Stimulated activated CD8-positive, alpha-beta memory T cell treated with anti-CD3 and anti-CD28 coated beads, Interleukin-7, amount 100 ng/mL, for 48 hours (primary cell): Measurements from ENCODE around the gene PHLPP2.
A peak's percentile ranks its signal among the peaks of the same experiment; 100 is the strongest.
"Not testable (repeated sequence)": the region's sequence is repeated elsewhere in the genome, so short reads cannot be mapped to it uniquely, and the experiment has no call there.

Source experiments
- DNase-seq, 2 donors: peaks; one replicate each; pipeline ENCODE4 v3.0.0-alpha.2; 2020; ENCODE audit warnings: low read depth in 1 of 2; ENCODE audit errors: extremely low read depth in 1 of 2

PHLPP2 gene

GRCh38 chr16:71625113-71625850 lies 99.2 kb downstream of the PHLPP2 start:
- DNase-seq = no peak

- DNase-seq = no peak
Observed at GRCh38 chr16:71623597-71623996, 100.9 kb downstream of the PHLPP2 start.

GRCh38 chr16:71622088-71622487 lies 102.4 kb downstream of the PHLPP2 start:
- no peak for DNase-seq

GRCh38 chr16:71618429-71618828 lies 106.1 kb downstream of the PHLPP2 start:
- no peak for DNase-seq

GRCh38 chr16:71614956-71615355 lies 109.5 kb downstream of the PHLPP2 start:
- DNase-seq = not testable (repeated sequence)

- peak; percentile 46 to 69 for DNase-seq
Observed at GRCh38 chr16:71610936-71611871, 113.3 kb downstream of the PHLPP2 start.

- no peak for DNase-seq
Observed at GRCh38 chr16:71610447-71610846, 114.1 kb downstream of the PHLPP2 start.

GRCh38 chr16:71609066-71609465 lies 115.4 kb downstream of the PHLPP2 start:
- no peak for DNase-seq

- DNase-seq = no peak
Observed at GRCh38 chr16:71600822-71601221, 123.7 kb downstream of the PHLPP2 start.

- not testable (repeated sequence) for DNase-seq
Observed at GRCh38 chr16:71598426-71598825, 126.1 kb downstream of the PHLPP2 start.

- not testable (repeated sequence) for DNase-seq
Observed at GRCh38 chr16:71595340-71595826, 129.1 kb downstream of the PHLPP2 start.
